SH-SY5Y (cell line): Measurements from ENCODE around the gene ACSM2B.

Experiments
- GATA2 ChIP-seq: IDR thresholded peaks from 2 replicates; pipeline ENCODE4 v1.6.1; 2011; ENCODE audit warnings: mild to moderate bottlenecking, low read depth, low read length
- GATA3 ChIP-seq: IDR thresholded peaks from 2 replicates; pipeline ENCODE4 v1.6.1; 2011; ENCODE audit warnings: low read depth, mild to moderate bottlenecking, low read length, moderate library complexity

DNA sequence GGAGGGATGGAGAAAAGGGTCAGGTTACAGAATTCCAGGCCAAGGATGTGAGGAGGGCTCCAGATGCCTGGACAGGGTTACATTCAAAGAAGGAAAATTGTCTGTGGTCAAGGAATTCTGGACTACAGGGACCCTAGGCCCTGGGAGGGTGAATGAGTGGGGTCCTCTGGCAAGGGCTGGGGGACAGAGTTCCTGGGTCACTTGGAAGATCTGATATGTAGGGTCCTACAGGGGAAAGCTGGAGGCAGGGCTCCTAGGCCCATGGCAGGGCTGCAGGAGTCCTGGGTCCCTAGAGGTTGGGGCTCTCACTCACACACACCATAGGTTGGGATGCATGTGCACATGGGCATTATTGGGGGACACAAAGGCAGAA lies 46.3 kb upstream of the ACSM2B start:
- TF ChIP-seq GATA2 (no peak), GATA3 (no peak)
